Measurements from ENCODE around the gene CPNE2. TPM values are rescaled to one million over a fixed set of nuclear protein-coding genes. Genes with fewer than 3 reads are reported as not detected.

CPNE2 gene
- polyA plus RNA-seq, 3 donors from 2014 or later = 2.4 to 10.8 (median 5.8) TPM

GRCh38 chr16:57167953-57168352 lies 75.6 kb downstream of the CPNE2 start:
- no peaks in the 10 kb centered on the region for H3K27me3 Mint-ChIP-seq (ENCODE audit: low read depth in 3 of 3)
- no peak overlapping the region for H3K27ac Mint-ChIP-seq
- no peak overlapping the region for H3K4me3 Mint-ChIP-seq
- peaks cover 2 to 6% of the 10 kb centered on the region in 2 donors for H3K4me1 Mint-ChIP-seq
- H3K9me3 Mint-ChIP-seq = no peaks in the 10 kb centered on the region
- peak; percentile 33 to 58 (median 44) for DNase-seq
- peaks cover 29 to 50% (median 29%) of the 10 kb centered on the region in 3 donors for H3K36me3 Mint-ChIP-seq

DNA sequence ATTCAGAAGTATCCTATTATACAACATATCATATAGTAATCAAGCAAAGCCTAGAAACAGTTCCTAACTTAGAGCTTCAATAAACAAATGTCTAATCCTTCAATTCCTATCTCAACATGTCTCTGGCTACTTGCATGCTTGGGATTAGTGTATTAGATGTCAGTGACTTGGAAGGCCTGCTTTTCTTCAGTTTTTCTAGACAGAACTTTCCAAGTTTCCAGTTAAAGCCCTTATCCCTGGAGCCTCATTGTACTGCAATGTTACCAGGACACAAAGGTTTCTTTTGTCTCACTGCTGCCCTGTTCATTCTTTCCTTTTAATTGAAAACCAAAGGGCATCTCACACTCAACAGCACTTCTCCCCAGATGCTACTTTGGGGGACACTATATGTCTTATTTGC lies 76.9 kb downstream of the CPNE2 start:
- no peaks in the 10 kb centered on the region for H3K9me3 Mint-ChIP-seq
- H3K4me1 Mint-ChIP-seq = peaks cover 4 to 6% of the 10 kb centered on the region in 2 donors
- no peak for DNase-seq
- no peak overlapping the region for H3K27ac Mint-ChIP-seq
- H3K36me3 Mint-ChIP-seq = peaks cover 29 to 47% (median 30%) of the 10 kb centered on the region in 3 donors
- no peak overlapping the region for H3K4me3 Mint-ChIP-seq
- H3K27me3 Mint-ChIP-seq (ENCODE audit: low read depth in 3 of 3) = no peaks in the 10 kb centered on the region

GRCh38 chr16:57172721-57173290 lies 80.4 kb downstream of the CPNE2 start:
- Mint-ChIP-seq H3K27me3 (ENCODE audit: low read depth in 3 of 3) (no peaks in the 10 kb centered on the region), H3K9me3 (no peaks in the 10 kb centered on the region), H3K27ac (peak overlapping the region in 3 of 6 donors; percentile 7 to 38 (median 37)), H3K4me3 (no peak overlapping the region), H3K36me3 (peaks cover 17 to 37% (median 22%) of the 10 kb centered on the region in 3 donors), H3K4me1 (peaks cover 4% of the 10 kb centered on the region in 2 donors)
- DNase-seq = no peak

DNA sequence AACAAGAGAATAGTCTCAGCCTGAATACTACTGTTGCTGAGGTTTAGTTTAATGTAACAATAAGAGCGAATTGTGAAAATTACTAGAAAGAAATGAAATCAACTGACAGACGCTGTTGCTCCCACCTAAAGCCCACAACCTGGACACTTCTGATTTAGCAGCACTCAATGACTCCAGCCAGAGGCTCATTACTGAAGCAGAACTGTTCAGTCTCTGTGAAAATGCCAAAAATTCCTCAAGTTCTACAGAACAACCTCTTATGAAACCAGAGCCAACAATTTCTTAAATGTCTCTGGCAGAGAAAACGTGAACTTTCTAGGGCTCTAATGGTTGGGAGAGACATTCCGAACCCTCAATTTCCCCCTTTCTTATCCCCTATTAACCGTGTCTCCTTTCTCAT lies 83.5 kb downstream of the CPNE2 start:
- H3K4me1 Mint-ChIP-seq = peaks cover 2 to 4% of the 10 kb centered on the region in 2 donors
- no peaks in the 10 kb centered on the region for H3K27me3 Mint-ChIP-seq (ENCODE audit: low read depth in 3 of 3)
- no peak overlapping the region for H3K27ac Mint-ChIP-seq
- H3K36me3 Mint-ChIP-seq = peaks cover 17 to 22% (median 22%) of the 10 kb centered on the region in 3 donors
- no peak for DNase-seq
- H3K9me3 Mint-ChIP-seq = no peaks in the 10 kb centered on the region
- no peak overlapping the region for H3K4me3 Mint-ChIP-seq

DNA sequence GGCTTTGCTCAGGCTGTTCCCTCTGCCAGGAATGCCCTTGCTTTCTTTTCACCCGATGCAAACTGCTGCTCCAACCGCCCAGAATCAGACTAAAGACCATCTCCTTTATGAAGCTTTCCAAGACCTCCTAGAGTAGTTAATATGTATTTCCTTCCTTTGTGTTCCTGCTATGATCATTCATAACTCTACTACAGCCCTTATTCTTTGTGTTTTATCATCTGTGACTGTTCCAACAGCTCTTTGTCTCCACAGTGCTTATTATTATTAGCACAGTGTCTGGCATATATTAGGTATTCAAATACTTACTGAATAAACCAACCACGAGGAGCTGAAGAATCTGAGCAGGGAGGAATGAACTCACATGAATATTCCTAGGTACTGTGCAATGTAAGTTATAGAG lies 85.8 kb downstream of the CPNE2 start:
- peaks cover 3 to 7% (median 4%) of the 10 kb centered on the region in 3 donors for H3K36me3 Mint-ChIP-seq
- no peak for DNase-seq
- H3K4me3 Mint-ChIP-seq = no peak overlapping the region
- H3K4me1 Mint-ChIP-seq = peaks cover 8 to 15% of the 10 kb centered on the region in 2 donors
- peak overlapping the region in 1 of 6 donors; percentile 39 for H3K27ac Mint-ChIP-seq
- H3K27me3 Mint-ChIP-seq (ENCODE audit: low read depth in 3 of 3) = peaks cover 0 to 2% (median 0%) of the 10 kb centered on the region in 3 donors
- H3K9me3 Mint-ChIP-seq = no peaks in the 10 kb centered on the region

DNA sequence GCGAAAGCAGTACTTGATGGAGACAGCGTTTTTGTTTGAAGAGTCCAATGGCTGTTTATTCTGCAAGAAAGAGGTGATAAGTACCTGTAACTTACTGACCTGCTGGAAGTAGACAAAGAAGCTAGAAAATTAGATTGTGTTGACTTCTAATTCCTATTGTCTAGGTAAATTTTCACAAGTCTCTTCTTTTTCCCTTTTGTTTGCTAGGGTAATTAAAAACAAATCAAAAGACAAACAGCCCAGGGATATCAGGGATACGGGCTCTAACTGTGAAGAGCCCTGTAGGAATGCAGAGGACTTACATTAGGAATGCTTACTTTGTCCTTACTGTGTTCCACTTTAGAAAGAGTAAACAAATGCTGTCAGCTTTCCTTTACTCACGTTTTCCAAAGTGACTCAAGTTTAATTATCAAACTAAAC lies 86.4 kb downstream of the CPNE2 start:
- H3K4me1 Mint-ChIP-seq = peaks cover 8 to 19% of the 10 kb centered on the region in 2 donors
- H3K27me3 Mint-ChIP-seq (ENCODE audit: low read depth in 3 of 3) = peaks cover 0 to 2% (median 0%) of the 10 kb centered on the region in 3 donors
- no peaks in the 10 kb centered on the region for H3K9me3 Mint-ChIP-seq
- no peak overlapping the region for H3K4me3 Mint-ChIP-seq
- DNase-seq = no peak
- H3K27ac Mint-ChIP-seq = no peak overlapping the region
- peaks cover under 1 to 3% (median 3%) of the 10 kb centered on the region in 3 donors for H3K36me3 Mint-ChIP-seq

DNA sequence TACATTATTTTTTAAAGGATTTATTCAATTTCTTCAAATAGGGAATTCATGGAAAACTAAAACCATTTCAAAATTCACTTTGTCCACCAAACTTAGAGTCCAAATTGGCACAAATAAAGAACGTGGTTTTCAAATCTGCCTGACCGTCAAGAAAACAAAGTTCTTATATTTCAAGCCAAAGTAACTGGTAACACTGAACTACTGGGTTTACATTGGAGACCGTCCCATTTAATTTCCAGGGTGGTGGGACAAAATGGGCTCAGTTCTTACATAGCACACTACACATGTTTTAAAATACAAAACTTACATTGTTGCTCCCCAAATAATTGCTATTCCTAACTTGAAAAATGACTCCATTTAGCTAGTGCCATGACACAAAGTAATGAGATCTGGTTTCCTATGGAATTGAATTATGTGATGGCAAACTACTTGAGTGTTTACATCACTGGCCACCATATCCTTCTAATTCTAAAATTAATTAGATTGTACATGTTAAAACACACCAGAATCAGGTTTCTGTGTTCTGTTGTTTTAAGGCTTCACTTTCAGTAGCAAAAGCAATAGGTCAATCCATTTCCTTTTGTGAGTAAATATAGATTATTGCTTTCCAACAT lies 86.9 kb downstream of the CPNE2 start:
- H3K4me3 Mint-ChIP-seq = no peak overlapping the region
- DNase-seq = no peak

DNA sequence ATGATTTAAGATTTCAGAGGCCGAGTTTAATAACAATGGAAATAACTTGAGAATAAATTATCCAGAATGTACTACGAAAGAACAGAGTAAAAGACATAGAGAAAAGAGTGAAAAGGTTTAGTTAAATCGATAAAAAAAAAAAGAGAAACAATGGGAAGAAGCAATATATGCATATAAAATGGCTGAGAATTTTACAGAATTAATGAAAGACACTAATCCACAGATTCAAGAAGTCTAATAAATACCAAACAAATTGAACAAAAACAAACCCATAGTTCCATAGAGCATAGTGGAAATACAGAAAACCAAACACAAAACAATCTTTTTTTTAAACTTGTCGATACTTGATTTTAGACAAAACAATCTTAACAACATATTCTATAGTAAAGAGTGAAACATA lies 91.7 kb downstream of the CPNE2 start:
- Mint-ChIP-seq H3K27ac (peak overlapping the region in 4 of 6 donors; percentile 15 to 80 (median 66)), H3K4me1 (peaks cover 52 to 68% of the 10 kb centered on the region in 2 donors), H3K36me3 (no peaks in the 10 kb centered on the region), H3K27me3 (ENCODE audit: low read depth in 3 of 3) (peaks cover 4 to 15% (median 13%) of the 10 kb centered on the region in 3 donors), H3K4me3 (peak overlapping the region; percentile 31 to 100 (median 99)), H3K9me3 (no peaks in the 10 kb centered on the region)
- no peak for DNase-seq

More for the DNA sequence above, 86.9 kb downstream of the CPNE2 start:
- Mint-ChIP-seq H3K27me3 (ENCODE audit: low read depth in 3 of 3) (peaks cover 0 to 2% (median 0%) of the 10 kb centered on the region in 3 donors), H3K9me3 (no peaks in the 10 kb centered on the region), H3K27ac (no peak overlapping the region), H3K36me3 (peaks cover 0 to 3% (median 2%) of the 10 kb centered on the region in 3 donors), H3K4me1 (peaks cover 14 to 24% of the 10 kb centered on the region in 2 donors)

- DNase-seq = no peak
- peaks cover 54 to 68% of the 10 kb centered on the region in 2 donors for H3K4me1 Mint-ChIP-seq
- H3K27me3 Mint-ChIP-seq (ENCODE audit: low read depth in 3 of 3) = peaks cover 4 to 15% (median 13%) of the 10 kb centered on the region in 3 donors
- peak overlapping the region; percentile 96 to 100 (median 99) for H3K4me3 Mint-ChIP-seq
- H3K27ac Mint-ChIP-seq = peak overlapping the region; percentile 94 to 98 (median 97)
- no peaks in the 10 kb centered on the region for H3K36me3 Mint-ChIP-seq
- no peaks in the 10 kb centered on the region for H3K9me3 Mint-ChIP-seq
Observed at GRCh38 chr16:57184887-57185445, 92.6 kb downstream of the CPNE2 start.

- H3K36me3 Mint-ChIP-seq = no peaks in the 10 kb centered on the region
- H3K4me3 Mint-ChIP-seq = peak overlapping the region; percentile 96 to 100 (median 99)
- no peaks in the 10 kb centered on the region for H3K9me3 Mint-ChIP-seq
- DNase-seq = no peak
- H3K27ac Mint-ChIP-seq = peak overlapping the region; percentile 94 to 98 (median 97)
- peaks cover 4 to 15% (median 13%) of the 10 kb centered on the region in 3 donors for H3K27me3 Mint-ChIP-seq (ENCODE audit: low read depth in 3 of 3)
- peaks cover 53 to 68% of the 10 kb centered on the region in 2 donors for H3K4me1 Mint-ChIP-seq
Observed at GRCh38 chr16:57185446-57185944, 93.1 kb downstream of the CPNE2 start.

- H3K27ac Mint-ChIP-seq = peak within 1 kb of the TSS; percentile 94 to 98 (median 97)
- H3K4me3 Mint-ChIP-seq = peak within 1 kb of the TSS; percentile 96 to 100 (median 99)
- H3K4me1 Mint-ChIP-seq = peaks cover 51 to 63% of the 10 kb centered on the region in 2 donors
- DNase-seq = peak; percentile 99 to 100 (median 99)
- H3K9me3 Mint-ChIP-seq = no peaks in the 10 kb centered on the region
- no peaks in the 10 kb centered on the region for H3K36me3 Mint-ChIP-seq
- H3K27me3 Mint-ChIP-seq (ENCODE audit: low read depth in 3 of 3) = peaks cover 4 to 15% (median 13%) of the 10 kb centered on the region in 3 donors
Observed at GRCh38 chr16:57185945-57186871, 93.8 kb downstream of the CPNE2 start, which contains the start of the genes PSME3IP1 and RSPRY1. TSS of gene PSME3IP1 (minus strand) at chr16:57186039. CDS start at chr16:57173854, 12,185 bp downstream. TSS of gene RSPRY1 (plus strand) at chr16:57186329. CDS start at chr16:57204659, 18,330 bp downstream.

- peaks cover 4 to 13% (median 13%) of the 10 kb centered on the region in 3 donors for H3K27me3 Mint-ChIP-seq (ENCODE audit: low read depth in 3 of 3)
- H3K9me3 Mint-ChIP-seq = no peaks in the 10 kb centered on the region
Observed at GRCh38 chr16:57186872-57187854, 94.8 kb downstream of the CPNE2 start.

More at GRCh38 chr16:57186872-57187854, 94.8 kb downstream of the CPNE2 start:
- peak overlapping the region; percentile 94 to 98 (median 97) for H3K27ac Mint-ChIP-seq
- H3K4me3 Mint-ChIP-seq = peak overlapping the region; percentile 96 to 100 (median 99)
- peaks cover 48 to 59% of the 10 kb centered on the region in 2 donors for H3K4me1 Mint-ChIP-seq
- peak; percentile 10 to 16 (median 14) for DNase-seq
- H3K36me3 Mint-ChIP-seq = no peaks in the 10 kb centered on the region
